GM19455 (cell line): Measurements from ENCODE around the gene TSPAN7.

Experiments used
- ATAC-seq: cut with Tn5 transposase; IDR thresholded peaks from one replicate; pipeline ENCODE4 v1.9.1; 2021; ENCODE audit not compliant: unreplicated experiment

The TSPAN7 gene

GRCh38 chrX:38678821-38679220 is 117.5 kb downstream of the TSPAN7 start:
- no peak for ATAC-seq

DNA sequence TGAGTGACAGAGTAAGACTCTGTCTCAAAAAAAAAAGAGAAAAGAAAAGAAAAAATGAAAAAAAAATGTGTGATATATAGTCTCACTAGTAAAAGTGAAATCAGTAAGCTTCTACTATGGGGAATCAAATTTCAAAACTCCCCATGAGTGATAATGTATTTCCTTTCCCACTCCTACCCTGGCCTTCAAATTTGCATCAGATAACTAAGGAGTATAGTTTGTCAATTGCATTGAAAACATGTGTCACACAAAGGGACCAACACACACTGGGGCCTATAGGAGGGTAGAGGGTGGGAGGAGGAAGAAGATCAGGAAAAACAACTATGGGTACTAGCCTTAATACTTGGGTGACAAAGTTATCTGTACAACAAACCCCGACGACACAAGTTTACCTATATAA is 118.4 kb downstream of the TSPAN7 start:
- ATAC-seq: no peak

DNA sequence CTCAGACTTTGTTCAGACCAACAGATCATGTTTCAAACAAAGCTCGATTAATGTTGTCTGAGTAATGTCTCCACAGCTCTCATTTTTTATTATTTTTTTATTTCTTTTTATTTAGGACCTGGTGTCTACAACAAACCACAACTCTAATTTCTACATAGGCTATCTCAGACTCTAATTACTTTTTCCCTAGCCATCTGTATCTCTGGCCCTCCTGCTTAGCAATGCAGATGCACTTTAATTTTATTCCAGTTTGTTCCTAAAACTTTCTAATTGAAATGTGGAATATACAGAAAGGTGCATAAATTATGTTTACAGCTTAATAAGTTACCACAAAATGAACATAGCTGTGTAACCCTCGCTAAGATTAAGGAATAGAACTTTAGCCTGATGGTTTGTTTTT is 120.8 kb downstream of the TSPAN7 start:
- no peak for ATAC-seq

DNA sequence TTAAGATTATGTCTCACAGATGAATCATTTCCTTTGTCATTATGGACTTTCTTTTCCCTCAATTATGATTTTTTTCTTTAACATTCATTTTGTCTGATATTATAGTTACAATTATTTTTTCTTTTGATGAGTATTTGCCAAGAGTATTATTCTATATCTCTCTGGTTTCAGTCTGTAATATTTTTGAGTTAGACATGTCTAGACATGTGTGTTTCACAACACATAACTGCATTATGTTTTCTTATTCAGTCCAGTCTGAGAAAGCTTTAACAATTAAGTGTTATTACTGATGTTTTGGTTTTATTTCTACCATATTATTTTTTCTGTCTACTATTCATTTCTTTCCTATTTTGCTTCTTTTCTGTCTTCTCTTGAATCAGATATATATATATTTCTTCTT is 131.6 kb downstream of the TSPAN7 start:
- ATAC-seq: no peak

- ATAC-seq: no peak
Measured at GRCh38 chrX:38694394-38694793, 133.1 kb downstream of the TSPAN7 start.

DNA sequence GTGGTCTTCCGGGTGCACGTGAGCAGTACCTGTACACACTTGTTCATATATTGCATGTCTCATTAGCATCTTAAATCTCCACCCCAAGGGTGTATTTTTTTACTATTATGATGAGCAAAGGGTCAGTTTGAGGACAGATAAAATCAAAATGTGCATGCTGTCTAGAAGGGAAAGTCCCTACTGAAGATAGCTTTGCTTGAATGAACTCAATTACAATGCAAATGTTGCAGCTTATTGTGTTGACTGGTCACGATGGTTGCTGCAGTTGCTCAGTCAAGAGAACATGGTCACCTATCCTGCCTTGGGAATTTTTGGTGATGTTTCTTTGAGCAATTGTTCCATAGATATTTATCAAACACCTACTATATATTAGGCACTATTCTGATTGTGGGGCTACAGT is 136.1 kb downstream of the TSPAN7 start:
- ATAC-seq: no peak

DNA sequence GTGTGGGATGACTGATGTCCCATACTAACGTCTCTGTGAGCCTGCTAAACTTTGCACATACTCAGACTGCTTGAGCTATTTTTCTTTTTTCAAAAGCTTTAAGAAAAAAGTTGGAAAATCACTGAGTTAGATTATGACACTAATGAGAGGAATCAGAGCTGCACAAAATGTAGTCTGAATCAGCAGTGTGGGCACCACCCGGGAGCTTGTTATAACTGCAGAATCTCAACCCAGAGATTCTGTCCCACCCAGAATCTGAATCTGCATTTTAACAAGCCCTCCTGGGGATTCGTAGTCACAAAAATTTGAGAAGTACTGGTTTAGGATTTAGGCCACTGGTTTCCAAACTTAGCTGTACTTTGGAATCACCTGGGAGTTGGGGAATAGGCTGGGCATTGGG is 137.8 kb downstream of the TSPAN7 start:
- no peak for ATAC-seq

- no peak for ATAC-seq
Measured at GRCh38 chrX:38699696-38700095, 138.4 kb downstream of the TSPAN7 start.

DNA sequence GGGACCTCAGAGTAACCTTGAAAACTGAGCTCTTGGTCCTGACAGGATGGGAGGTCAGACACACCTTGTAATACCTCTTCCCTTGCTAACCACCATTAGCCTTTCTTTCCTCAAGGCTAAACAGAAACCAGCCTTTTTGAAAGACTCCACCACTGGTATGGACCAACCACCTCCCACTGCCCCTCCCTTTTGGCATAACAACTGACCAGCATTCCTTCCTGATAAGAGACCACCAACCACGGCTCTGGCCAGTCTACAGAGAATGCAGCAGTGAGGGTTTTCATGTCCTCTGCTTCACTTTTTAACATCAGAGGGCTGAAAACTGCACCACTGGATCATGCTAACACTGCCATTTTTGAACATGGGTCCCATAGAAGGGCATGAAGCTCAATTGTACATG is 139.7 kb downstream of the TSPAN7 start:
- no peak for ATAC-seq

GRCh38 chrX:38704146-38704882 is 143.0 kb downstream of the TSPAN7 start:
- no peak for ATAC-seq

DNA sequence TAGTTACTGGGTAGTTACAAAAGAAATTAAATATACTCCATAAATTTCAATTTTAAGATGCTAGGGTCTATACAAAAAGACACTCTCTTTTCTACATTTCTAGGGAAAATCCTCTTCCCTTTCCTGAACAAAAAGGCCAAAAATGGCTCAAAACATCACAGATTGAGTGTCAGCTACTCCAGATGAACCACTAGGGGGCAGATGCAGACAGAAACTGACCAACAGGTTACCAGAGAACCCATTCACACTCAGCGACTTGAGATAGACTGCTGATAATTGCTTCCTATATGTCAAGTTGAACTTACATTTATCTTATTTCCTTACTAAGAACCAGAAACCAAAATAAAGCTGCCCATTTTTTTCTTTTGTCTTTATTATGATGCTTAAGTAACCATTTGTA is 156.5 kb downstream of the TSPAN7 start:
- ATAC-seq: no peak

GRCh38 chrX:38718311-38718710 is 157.0 kb downstream of the TSPAN7 start:
- ATAC-seq: no peak

DNA sequence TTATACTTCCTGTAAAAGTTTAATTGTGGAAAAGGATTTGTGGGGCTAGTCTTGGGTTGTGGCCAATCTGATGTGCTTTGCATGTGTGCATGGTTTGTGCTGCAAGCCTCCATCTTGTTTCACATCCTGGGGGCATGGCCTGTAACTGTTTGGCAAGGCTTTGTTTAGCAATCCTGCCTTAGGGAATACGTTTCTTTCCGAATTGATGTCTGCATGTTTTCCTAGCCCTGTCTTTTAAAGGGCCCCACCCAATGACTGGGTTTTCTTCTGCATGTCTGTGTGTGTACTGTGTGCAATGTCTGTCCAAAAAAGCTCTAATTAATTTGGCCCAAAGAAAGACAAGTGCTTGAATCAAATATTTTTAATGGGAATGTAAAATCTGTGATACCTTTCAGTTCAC is 165.3 kb downstream of the TSPAN7 start:
- ATAC-seq: no peak

- no peak for ATAC-seq
Measured at GRCh38 chrX:38727668-38728067, 166.3 kb downstream of the TSPAN7 start.

- ATAC-seq: no peak
Measured at GRCh38 chrX:38732866-38733265, 171.5 kb downstream of the TSPAN7 start.
